GM19035 (cell line): ENCODE data around the gene TTC29.
"Not testable (repeated sequence)": the region's sequence is repeated elsewhere in the genome, so short reads cannot be mapped to it uniquely, and the experiment has no call there.

ENCODE experiments used
- ATAC-seq: cut with Tn5 transposase; IDR thresholded peaks from one replicate; pipeline ENCODE4 v1.9.1; 2021; ENCODE audit not compliant: unreplicated experiment

The TTC29 gene

GRCh38 chr4:146883070-146883469 lies 62.6 kb downstream of the TTC29 start:
- ATAC-seq = no peak

GRCh38 chr4:146857298-146857697 lies 88.4 kb downstream of the TTC29 start:
- ATAC-seq = no peak

DNA sequence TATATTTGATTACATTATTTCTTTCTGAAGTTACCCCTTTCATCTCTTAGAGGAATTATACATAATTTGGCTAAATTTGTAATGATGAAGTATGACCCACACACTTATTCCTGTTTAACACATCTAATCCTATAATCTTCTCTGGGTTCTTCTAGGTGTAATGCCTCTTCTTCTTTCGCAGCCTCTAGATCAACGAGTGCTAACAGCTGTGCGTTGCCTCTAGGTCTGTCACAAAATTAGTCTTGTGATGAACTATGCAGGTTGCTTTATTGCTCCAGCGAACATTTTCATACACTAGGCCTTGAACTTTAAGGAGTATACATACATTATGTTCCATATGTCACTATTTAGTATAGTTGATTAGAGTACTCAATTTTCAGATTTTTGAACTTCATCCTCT lies 89.9 kb downstream of the TTC29 start:
- ATAC-seq = no peak

- ATAC-seq = no peak
Measured at GRCh38 chr4:146852360-146852759, 93.3 kb downstream of the TTC29 start.

DNA sequence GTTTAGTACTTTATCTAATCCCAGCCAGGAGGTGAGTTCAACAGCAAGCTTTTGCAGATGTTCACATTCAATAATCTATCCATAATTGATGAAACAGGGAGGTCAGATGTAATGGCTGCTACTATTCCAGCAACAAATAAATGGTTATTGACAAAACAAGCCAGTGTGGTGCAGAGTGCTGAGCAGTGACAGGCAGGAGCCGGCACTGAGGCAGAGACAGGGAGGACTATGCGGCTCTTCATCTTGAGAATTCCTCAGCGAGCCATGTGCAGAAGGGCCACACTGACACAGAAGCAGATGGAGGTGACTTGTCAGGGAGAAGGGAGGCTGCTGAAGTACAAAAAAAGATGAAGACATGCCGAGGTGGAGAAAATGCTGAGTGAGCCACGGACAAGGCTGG lies 98.3 kb downstream of the TTC29 start:
- no peak for ATAC-seq

- no peak for ATAC-seq
Measured at GRCh38 chr4:146846882-146847281, 98.8 kb downstream of the TTC29 start.

- ATAC-seq = no peak
Measured at GRCh38 chr4:146844761-146845160, 100.9 kb downstream of the TTC29 start.

GRCh38 chr4:146842876-146843275 lies 102.8 kb downstream of the TTC29 start:
- ATAC-seq = no peak

DNA sequence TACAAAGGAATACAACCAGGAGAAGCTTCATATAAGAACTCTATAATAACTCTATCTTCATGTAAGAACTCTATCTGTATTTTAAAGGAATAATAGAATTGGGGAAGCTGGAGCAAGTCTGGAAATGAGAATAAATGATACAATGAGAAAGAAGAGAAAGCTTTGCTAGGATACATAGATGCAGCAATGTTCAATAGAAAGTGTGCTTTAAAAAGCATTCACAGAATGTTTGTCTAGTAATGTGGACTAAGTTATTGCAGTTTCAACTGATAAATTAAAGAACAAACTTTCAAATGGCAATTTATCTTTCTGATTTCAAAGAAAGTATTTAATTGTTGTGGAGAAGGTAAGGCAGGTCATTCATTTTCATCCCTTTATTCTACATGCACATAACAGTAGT lies 104.9 kb downstream of the TTC29 start:
- ATAC-seq = no peak

- ATAC-seq = no peak
Measured at GRCh38 chr4:146835096-146835495, 110.6 kb downstream of the TTC29 start.

DNA sequence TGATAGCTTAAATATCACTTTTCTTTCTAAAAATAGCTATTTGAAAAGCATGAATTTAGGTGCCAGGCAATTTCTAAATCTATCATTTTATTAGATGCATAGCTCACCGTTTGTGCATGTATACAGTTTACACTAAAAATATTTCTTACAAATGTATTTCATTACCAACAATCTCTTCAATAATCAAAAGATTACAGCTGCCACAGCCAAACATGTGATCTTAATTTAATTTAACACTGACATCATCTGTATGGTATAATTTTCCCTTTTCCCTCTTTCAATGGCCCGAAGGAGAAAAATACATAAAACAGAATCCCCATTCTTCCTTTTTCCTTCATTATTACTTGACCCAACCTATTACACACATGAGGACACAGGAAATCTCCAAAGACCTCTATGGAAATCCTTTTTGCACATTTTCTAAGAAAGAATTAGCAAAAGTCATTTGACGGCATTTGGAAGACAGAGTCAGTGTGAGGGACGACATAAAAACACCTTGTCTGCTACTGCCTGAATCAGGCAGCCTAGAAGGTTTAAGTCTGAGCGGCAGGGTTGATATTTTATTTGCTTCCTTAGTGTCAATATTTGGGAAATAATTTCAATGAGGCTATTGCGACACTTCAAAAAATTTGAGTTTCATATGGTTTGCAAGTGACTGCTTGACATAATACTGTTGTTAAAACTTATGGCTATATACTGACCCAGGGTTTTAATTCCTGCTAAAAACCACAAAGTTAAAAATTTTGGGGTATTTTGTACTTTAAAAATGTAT lies 111.2 kb downstream of the TTC29 start:
- ATAC-seq = no peak

DNA sequence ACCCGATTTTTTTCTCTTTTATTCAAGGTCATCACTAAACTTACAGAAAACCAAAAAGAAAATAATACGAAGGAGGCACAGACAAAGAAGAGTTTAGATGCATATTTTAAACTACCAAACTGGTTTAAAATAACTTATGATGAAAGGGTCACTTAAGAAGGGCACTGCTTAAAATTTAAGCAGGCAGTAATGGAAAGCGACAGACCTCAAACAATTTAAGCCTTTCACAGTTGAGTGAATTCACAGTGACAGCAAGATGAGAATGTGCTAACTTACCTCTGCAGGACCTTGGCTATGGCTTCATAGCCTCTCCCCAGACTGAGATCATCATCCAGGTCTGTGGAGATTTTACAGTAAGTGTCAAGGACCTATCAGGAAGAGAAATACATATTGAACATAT lies 112.1 kb downstream of the TTC29 start:
- no peak for ATAC-seq

GRCh38 chr4:146822980-146823379 lies 122.7 kb downstream of the TTC29 start:
- not testable (repeated sequence) for ATAC-seq

GRCh38 chr4:146814750-146815149 lies 130.9 kb downstream of the TTC29 start:
- no peak for ATAC-seq

DNA sequence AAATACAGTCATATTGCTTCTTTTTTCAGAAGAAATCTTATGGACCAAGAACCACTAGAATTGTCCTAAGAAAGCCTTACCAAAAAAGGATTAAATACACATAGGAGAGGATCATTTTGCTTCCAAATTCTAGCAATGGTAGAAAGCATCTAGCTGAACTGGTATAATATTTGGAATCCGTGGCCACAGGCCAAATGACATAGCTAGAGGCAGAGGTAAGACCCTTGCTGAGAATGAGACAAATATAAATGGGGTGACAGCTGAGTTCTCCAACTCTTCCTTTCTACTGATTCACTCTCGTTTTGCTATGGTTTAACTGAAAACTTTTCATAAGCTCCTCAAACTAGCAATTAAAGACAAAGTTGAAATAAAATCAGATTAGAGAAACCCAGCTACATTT lies 150.0 kb downstream of the TTC29 start:
- ATAC-seq = no peak

GRCh38 chr4:146793727-146794126 lies 151.9 kb downstream of the TTC29 start:
- ATAC-seq = no peak

GRCh38 chr4:146791439-146791838 lies 154.2 kb downstream of the TTC29 start:
- no peak for ATAC-seq

DNA sequence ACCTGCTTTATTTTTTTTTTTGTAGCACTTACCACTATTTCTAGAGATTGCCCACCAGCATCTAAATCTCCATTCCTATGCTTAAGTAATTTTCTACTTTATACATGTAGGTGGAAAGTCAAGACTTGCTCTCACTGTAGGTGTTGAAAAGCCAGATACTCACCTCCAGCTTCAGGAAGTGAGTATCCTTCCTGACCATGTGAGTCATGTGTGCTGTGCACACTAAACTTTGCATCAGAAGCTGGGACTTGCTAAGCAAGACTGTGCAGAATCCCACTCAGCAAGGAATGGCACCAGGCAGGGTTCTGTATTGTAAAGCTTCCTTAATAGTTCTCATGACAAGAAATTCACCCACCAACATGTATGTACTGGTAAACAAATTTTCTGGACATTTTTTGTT lies 155.1 kb downstream of the TTC29 start:
- ATAC-seq = no peak

DNA sequence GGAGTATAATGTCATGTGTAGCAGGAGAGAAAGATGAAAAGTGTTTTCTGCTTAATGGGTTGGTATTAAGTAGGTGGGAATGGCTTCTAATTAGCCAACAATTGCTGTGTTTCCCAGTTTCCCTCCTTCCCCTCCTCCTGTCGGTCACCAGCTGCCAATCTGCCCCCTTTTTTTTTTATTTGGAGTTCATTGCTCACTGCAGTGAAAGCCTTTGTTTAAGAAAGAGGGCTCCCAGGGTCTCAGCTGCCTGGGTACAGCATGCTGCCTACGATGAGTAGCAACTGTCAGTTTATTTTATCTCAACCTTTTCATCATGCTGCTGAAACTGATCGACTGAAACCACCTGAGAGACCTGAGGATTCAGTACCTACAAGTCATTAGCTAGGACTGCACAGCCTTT lies 157.9 kb downstream of the TTC29 start:
- ATAC-seq = no peak

DNA sequence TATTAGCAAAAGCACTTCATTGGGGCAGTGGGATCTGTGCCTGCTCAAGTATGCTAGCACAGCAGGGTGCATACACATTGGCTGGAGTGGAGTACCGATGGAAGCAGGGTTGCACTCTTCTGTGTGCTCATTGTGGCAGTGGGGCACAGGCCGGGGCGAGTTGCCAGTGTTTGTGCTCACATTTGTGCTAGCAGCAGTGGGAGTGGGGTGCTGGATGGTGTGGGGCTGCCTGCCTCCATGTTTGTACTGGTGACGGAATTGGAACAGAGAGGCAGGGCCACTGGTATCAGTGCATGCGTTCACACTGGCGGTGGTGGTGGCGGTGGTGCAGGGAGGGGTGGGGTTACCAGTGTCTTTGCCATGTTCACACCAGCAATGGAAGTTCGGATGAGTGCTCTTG lies 169.0 kb downstream of the TTC29 start:
- no peak for ATAC-seq

DNA sequence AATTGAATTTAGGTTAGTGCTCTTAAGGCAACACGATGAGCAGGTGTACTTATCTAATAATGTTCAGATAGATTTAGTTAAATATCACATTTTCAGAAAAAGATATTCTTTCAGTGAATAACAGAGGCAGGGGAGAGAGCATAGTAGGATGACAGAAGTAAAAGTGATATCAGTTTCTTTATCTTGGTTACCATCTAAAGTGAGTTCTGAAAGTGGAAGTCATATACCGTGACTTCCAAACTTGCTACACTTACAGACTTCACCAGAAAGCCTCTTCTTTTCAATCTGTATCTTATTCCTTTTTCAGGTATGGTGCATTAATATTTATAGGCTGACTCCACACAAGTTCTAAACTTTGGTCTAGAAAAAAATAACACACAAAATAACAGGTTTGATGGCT lies 182.1 kb downstream of the TTC29 start:
- no peak for ATAC-seq

GRCh38 chr4:146762016-146762415 lies 183.6 kb downstream of the TTC29 start:
- no peak for ATAC-seq

DNA sequence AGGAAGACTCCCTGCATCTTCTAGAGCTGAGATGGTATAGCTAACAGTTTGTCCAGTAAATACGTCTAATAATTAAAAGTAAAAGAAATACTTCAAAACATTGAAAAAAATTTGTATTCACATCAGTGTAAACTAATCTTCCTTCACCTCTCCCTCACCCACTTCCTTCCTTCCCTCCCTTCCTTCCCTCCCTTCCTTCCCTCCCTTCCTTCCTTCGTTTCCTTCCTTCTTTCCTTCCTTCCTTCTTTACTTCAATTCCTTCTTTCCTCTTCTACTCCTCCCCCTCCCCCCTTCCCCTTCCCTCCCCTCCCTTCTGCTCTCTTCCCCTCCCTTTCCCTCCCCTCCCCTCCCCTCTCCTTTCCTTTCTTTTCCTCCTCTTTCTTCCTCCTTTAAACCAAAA lies 203.2 kb downstream of the TTC29 start:
- no peak for ATAC-seq
